WI38 (cell line): ENCODE data around the gene STEEP1.

Experiments
- H3K4me3 ChIP-seq: 2 replicates; pipeline ENCODE4 v1.5.1; 2011; ENCODE audit warnings: low read depth, mild to moderate bottlenecking, control low read depth, low read length
- TF ChIP-seq, protein P1 (sequence below): IDR thresholded peaks from 2 replicates; pipeline ENCODE4 v1.5.1; 2012; ENCODE audit warnings: low read depth, mild to moderate bottlenecking, control low read depth, low read length

The STEEP1 gene

DNA sequence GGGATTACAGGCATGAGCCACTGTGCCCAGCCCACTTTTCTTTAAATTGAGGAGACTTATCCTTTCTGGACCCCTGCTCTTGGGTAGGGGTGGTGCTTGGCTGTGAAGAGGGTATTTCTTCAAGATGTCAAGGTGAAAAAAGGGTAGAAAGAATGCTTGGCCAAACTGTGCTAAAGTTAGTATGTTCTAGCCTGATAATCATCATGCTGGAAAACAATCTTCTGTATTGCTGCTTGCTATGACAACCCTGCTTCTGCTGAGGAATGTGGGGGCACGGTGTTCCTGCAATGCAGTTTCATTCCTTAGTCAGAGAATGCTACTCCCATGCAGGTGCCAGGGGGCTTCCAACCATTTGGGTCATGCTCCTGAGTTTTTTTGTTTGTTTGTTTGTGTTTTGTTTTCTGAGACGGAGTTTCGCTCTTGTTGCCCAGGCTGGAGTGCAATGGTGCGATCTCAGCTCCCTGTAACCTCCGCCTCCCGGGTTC lies 5.2 kb upstream of the STEEP1 start:
- TF ChIP-seq, protein P1, sequence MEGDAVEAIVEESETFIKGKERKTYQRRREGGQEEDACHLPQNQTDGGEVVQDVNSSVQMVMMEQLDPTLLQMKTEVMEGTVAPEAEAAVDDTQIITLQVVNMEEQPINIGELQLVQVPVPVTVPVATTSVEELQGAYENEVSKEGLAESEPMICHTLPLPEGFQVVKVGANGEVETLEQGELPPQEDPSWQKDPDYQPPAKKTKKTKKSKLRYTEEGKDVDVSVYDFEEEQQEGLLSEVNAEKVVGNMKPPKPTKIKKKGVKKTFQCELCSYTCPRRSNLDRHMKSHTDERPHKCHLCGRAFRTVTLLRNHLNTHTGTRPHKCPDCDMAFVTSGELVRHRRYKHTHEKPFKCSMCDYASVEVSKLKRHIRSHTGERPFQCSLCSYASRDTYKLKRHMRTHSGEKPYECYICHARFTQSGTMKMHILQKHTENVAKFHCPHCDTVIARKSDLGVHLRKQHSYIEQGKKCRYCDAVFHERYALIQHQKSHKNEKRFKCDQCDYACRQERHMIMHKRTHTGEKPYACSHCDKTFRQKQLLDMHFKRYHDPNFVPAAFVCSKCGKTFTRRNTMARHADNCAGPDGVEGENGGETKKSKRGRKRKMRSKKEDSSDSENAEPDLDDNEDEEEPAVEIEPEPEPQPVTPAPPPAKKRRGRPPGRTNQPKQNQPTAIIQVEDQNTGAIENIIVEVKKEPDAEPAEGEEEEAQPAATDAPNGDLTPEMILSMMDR: no peak

DNA sequence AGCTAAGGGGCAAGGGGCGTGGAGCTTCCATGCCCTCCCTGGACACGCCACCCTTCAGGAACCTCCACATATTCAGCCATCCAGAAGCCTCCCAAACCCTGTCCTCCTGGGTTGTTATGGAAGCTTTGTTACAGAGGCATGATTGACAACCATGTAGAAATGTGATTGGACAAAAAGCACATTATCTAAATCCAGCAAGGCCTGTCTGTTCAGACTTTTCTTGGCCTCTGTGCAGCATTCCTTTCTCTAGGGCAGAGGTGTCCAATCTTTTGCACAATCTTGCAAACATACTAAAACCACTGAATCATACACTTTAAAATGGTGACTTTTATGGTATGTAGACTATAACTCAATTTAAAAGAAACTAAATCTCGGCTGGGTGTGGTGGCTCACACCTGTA lies 12.7 kb downstream of the STEEP1 start:
- TF ChIP-seq, protein P1: no peak
- no peak overlapping the region for H3K4me3 ChIP-seq

More for the DNA sequence above, 5.2 kb upstream of the STEEP1 start:
- H3K4me3 ChIP-seq: no peak overlapping the region

DNA sequence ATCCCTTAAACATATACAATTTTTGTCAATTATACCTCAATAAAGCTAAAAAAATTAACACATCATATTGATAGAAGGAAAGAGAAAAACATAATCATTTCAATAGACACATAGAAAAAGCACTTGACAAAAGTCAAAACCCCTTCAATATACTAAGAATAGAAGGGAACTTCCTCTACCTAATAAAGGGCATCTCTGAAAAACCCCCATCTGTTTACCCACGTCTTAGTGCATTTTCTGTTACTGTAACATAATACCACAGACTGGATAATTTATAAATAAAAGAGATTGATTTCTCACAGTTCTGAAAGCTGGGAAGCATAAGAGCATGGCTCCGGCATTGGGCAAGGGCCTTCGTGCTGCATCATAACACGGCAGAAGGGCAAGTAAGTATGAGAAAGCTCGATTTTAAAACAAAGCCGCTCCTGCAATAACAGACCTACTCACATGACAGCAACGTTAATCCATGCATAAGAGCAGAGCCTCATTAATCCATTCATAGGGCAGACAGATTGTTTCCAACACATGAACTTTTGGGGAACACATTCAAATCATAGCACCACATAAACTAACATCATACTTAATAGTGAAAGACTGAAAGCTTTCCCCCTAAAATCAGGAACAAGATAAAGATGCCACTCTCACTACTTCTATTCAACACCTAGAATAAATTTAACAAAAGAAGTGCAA lies 15.7 kb downstream of the STEEP1 start:
- TF ChIP-seq, protein P1: no peak
- H3K4me3 ChIP-seq: no peak overlapping the region

DNA sequence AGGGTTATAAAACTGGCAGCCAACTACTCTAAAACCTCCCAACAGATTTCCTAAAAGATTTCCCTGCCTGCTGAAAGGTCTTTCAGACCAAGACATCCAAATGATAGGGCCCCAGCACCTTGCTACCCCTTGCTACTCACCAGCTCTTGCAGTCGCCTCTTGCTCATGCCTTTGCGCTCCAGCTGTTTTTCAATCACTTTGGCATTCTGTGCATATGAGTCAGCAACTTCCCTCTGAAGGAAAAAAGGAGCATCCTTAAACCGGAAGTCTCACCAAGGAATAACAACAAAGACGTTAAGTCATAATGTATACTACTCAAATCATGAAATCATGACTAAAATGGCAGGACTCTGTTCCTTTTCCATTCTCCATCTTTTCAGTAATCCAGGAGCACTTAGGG lies 24.0 kb downstream of the STEEP1 start:
- TF ChIP-seq, protein P1: no peak

DNA sequence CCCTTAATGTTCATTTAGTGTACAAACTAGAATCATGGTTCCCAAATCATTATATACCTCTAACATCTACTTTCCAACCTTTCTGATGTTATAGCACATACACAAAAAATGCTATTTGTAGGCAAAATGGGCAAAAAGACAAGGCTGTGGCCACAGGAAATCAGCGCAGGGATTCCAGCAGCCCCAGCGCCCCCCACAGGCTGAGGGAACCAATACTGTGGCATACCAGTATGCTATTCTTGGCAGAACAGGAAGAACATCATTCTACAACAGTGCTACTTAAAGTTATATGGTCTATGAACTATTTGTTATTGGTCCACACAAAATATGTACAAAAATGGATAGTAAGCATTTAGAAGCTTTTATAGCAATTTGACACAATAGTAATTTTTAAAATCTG lies 25.3 kb downstream of the STEEP1 start:
- TF ChIP-seq, protein P1: no peak
- no peak overlapping the region for H3K4me3 ChIP-seq

More for the DNA sequence above, 24.0 kb downstream of the STEEP1 start:
- H3K4me3 ChIP-seq: no peak overlapping the region

DNA sequence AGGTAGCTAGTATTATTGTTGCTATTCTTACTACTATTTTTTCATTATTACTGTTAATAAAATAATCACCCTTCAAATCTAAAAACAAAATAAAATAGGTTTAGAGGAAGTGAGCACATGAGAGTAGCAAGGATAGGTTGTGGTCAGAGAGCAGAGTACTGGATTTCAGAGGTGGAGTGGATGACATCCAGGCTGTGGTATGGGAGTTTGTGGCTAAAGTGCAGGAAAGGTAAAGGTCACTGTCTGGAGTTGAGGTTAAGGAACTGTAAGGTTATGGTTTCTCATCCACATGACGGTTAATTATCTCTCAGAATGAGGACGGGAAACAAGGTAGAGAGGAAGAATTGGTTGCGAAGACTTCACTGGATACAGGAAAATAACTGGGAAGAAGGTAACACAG lies 27.7 kb downstream of the STEEP1 start:
- no peak overlapping the region for H3K4me3 ChIP-seq
- TF ChIP-seq, protein P1: no peak
